ENCODE data around the gene CRIP2.

CRIP2 gene

DNA sequence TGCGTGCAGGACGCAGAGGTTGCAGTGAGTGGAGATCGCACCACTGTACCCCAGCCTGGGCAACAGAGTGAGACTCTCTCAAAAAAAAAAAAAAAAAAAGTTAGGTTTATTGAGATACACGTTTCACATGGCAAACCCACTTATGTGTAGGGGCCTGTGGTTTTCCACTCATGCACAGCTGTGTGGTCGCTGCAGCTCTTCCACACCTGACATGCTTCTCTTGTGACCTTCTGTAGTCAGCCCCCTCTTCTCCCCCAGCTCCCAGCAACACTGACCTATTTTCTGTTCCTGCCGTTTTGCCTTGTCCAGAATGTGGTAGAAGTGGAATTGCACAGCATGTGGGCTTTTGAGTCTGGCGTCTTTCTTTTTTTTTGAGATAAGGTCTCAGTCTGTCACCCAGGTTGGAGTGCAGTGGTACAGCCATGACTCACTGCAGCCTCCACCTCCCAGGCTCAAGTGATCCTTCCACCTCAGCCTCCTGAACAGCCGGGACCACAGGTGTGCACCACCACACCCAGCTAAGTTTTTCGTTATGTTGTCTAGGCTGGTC is 46.6 kb upstream of the CRIP2 start:
- ChIA-PET CTCF (interaction anchor here (0.7 to 0.8 kb wide), 2 partner anchors 53 to 62 kb away, joined by 4 to 5 read pairs; no protein-coding TSS in a partner anchor), POLR2A (no interaction called here)
- DNase-seq (ENCODE audit: low read depth, low spot score), result no peak
- H3K4me3 ChIP-seq (ENCODE audit: low read depth, low read length), result no peak overlapping the region
- TF ChIP-seq, protein P1, sequence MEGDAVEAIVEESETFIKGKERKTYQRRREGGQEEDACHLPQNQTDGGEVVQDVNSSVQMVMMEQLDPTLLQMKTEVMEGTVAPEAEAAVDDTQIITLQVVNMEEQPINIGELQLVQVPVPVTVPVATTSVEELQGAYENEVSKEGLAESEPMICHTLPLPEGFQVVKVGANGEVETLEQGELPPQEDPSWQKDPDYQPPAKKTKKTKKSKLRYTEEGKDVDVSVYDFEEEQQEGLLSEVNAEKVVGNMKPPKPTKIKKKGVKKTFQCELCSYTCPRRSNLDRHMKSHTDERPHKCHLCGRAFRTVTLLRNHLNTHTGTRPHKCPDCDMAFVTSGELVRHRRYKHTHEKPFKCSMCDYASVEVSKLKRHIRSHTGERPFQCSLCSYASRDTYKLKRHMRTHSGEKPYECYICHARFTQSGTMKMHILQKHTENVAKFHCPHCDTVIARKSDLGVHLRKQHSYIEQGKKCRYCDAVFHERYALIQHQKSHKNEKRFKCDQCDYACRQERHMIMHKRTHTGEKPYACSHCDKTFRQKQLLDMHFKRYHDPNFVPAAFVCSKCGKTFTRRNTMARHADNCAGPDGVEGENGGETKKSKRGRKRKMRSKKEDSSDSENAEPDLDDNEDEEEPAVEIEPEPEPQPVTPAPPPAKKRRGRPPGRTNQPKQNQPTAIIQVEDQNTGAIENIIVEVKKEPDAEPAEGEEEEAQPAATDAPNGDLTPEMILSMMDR (IDR thresholded peaks at IDR 0.05; ENCODE audit: insufficient read depth, low read length, missing control alignments), result no peak

DNA sequence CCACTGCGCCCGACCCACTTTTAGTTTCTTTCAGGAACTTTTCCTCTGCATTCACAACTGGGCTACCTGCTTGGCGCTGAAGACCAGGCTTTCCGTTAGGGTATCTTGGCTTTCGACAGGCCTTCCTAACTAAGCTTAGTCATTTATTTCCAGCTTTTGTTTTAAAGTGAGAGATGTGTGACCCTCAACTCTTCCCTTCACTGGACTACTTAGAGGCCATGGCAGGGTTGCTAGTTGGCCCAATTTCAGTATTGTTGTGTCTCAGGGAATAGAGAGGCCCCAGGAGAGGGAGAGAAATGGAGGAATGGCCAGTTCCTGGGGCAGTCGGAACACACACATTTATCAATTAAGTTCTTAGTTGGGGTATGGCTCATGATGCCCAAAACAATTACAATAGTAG is 44.6 kb upstream of the CRIP2 start:
- ChIA-PET CTCF (interaction anchor here (0.9 to 1.5 kb wide), 4 partner anchors 50 to 103 kb away, joined by 3 to 4 read pairs (median 3); no protein-coding TSS in a partner anchor), POLR2A (no interaction called here)
- no peak for DNase-seq (ENCODE audit: low read depth, low spot score)
- H3K4me3 ChIP-seq (ENCODE audit: low read depth, low read length), result no peak overlapping the region
- TF ChIP-seq, protein P1 (IDR thresholded peaks at IDR 0.05; ENCODE audit: insufficient read depth, low read length, missing control alignments), result no peak

DNA sequence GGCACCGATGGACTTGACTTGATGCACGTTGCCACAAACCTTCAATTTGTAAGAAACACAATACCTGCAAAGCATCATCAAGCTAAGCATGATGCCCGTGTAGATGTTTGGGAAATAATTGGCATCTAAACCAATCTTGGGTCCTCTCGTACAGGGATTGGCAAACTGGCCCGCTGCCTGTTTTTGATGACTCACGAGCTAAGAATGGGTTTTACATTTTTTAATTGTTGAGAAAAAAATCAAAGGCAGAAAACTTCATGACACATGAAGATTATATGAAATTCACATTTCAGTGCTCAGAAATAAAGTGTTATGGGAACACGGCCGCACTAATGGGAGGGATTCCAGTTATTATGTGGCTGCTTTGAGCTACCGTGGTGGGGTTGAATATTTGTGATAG is 44.1 kb upstream of the CRIP2 start:
- DNase-seq (ENCODE audit: low read depth, low spot score), result peak; percentile 9
- TF ChIP-seq, protein P1 (IDR thresholded peaks at IDR 0.05; ENCODE audit: insufficient read depth, low read length, missing control alignments), result no peak
- H3K4me3 ChIP-seq (ENCODE audit: low read depth, low read length), result no peak overlapping the region
- POLR2A ChIA-PET, result no interaction called here
- CTCF ChIA-PET, result interaction anchor here (0.9 to 1.2 kb wide), 3 partner anchors 50 to 103 kb away, joined by 3 to 4 read pairs (median 3); no protein-coding TSS in a partner anchor

DNA sequence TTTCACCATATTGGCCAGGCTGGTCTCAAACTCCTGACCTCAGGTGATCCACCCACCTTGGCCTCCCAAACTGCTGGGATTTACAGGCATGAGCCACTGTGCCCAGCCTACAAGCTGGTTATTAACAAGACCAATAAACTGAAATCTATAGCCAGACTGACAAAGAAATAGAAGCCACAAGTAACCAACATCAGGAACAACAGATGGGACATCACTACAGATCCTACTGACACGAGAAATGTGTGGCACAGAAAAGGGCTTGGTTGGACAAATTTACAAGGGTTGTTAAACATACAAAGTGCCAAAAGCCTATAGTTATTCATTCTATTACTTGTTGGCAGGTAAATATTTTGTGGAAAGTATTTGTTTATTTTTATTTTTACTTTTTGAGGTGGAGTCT is 43.4 kb upstream of the CRIP2 start:
- no peak for DNase-seq (ENCODE audit: low read depth, low spot score)
- POLR2A ChIA-PET, result no interaction called here
- no peak overlapping the region for H3K4me3 ChIP-seq (ENCODE audit: low read depth, low read length)
- TF ChIP-seq, protein P1 (IDR thresholded peaks at IDR 0.05; ENCODE audit: insufficient read depth, low read length, missing control alignments), result no peak
- CTCF ChIA-PET, result interaction anchor here (1.1 to 1.2 kb wide), 2 partner anchors 17 to 49 kb away, joined by 3 to 4 read pairs; no protein-coding TSS in a partner anchor

DNA sequence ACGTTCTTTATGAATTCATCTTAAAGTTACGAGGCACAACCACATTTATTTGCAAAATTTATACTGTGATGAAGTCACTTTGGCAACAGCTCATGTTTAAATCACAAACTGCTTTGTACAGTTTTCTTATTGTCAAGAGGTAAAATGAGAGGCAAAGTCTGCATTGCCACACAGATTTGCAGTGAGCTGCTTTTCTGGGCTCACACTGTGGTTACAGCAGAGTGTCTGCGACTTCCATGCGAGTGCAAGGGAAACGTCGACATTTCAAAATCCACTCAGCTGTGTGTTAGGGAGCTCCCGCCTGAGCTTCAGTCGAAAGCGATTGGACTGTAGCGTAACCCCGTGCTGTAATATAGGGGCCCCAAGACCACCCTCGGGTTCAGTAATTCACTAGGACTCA is 42.0 kb upstream of the CRIP2 start:
- ChIA-PET CTCF (interaction anchor here (0.7 to 5.1 kb wide), 4 partner anchors 17 to 49 kb away, joined by 3 to 32 read pairs (median 3); no protein-coding TSS in a partner anchor), POLR2A (no interaction called here)
- no peak overlapping the region for H3K4me3 ChIP-seq (ENCODE audit: low read depth, low read length)
- DNase-seq (ENCODE audit: low read depth, low spot score), result no peak
- TF ChIP-seq, protein P1 (IDR thresholded peaks at IDR 0.05; ENCODE audit: insufficient read depth, low read length, missing control alignments), result no peak

DNA sequence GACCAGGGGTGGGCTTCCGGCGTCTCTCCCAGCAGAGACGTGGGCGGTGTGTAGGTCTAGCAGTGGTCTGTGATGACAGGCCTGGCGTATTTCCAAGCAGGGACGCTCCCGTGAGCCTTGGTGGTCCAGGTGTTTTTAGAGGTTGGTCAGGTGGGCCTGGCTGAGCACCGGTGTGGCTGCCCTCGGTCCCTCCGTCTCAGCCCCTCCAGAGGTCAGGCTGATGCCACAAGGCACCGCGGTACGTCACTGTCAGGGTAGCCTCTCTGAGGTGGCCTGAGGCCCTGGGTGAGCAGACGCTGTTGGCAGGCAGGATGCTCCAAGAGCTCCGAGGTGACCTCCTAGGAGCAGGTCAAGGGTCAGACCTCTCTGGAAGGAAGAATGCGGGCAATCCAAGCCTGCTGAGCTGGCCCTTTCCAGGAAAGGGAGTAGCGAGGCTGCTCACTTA is 41.4 kb upstream of the CRIP2 start:
- TF ChIP-seq, protein P1 (IDR thresholded peaks at IDR 0.05; ENCODE audit: insufficient read depth, low read length, missing control alignments), result no peak
- no peak for DNase-seq (ENCODE audit: low read depth, low spot score)
- ChIA-PET POLR2A (no interaction called here), CTCF (interaction anchor here (1.1 to 5.1 kb wide), 4 partner anchors 18 to 62 kb away, joined by 3 to 32 read pairs (median 3); no protein-coding TSS in a partner anchor)
- no peak overlapping the region for H3K4me3 ChIP-seq (ENCODE audit: low read depth, low read length)
